GM12878 (cell line): ENCODE data around the gene PLSCR3.

Experiments
- CBX3 ChIP-seq: fragments of 200-600 bp; sonication (generic); IDR thresholded peaks from 2 replicates; pipeline ENCODE4 v1.6.1; 2016; ENCODE audit warnings: low read depth, borderline replicate concordance
- CHD2 ChIP-seq: IDR thresholded peaks from 2 replicates; pipeline ENCODE4 v1.6.1; 2011; ENCODE audit warnings: low read depth, low read length, improper control_type of control experiment, borderline replicate concordance
- CTCF ChIP-seq, 3 experiments: IDR thresholded peaks in 2 of 3; conservative IDR thresholded peaks in 1 of 3; 2 replicates each; pipeline ENCODE4 v1.5.1; 2011; ENCODE audit warnings: low read depth in 3 of 3, low read length in 3 of 3, mild to moderate bottlenecking in 3 of 3, control low read depth in 2 of 3, moderate library complexity in 2 of 3, inconsistent platforms in 1 of 3, mixed read lengths in 1 of 3; ENCODE audit not compliant: control insufficient read depth in 2 of 3, insufficient read depth in 1 of 3; ENCODE audit errors: extremely low read depth in 1 of 3
- EP300 ChIP-seq, 2 experiments: fragments of 150-350 bp in 1 of 2; IDR thresholded peaks; 2 replicates each; pipeline ENCODE4 v1.6.1; 2011 to 2012; ENCODE audit warnings: low read depth in 2 of 2, low read length in 2 of 2, borderline replicate concordance in 1 of 2, improper control_type of control experiment in 1 of 2, inconsistent platforms in 1 of 2; ENCODE audit not compliant: control insufficient read depth in 1 of 2
- EZH2 ChIP-seq: IDR thresholded peaks from 2 replicates; pipeline ENCODE4 v1.6.1; 2012; ENCODE audit warnings: low read depth, mild to moderate bottlenecking, control low read depth, inconsistent platforms, low read length, borderline replicate concordance; ENCODE audit not compliant: control insufficient read depth
- GATAD2B ChIP-seq: fragments of 450-650 bp; conservative IDR thresholded peaks from 2 replicates; pipeline ENCODE4 v1.6.1; 2017; ENCODE audit warnings: low read depth, mild to moderate bottlenecking, moderate library complexity
- HDAC2 ChIP-seq: fragments of 200-600 bp; sonication (generic); IDR thresholded peaks from 2 replicates; pipeline ENCODE4 v1.6.1; 2017
- USF2 ChIP-seq: IDR thresholded peaks from 2 replicates; pipeline ENCODE4 v1.6.1; 2011; ENCODE audit warnings: low read depth, low read length, improper control_type of control experiment, borderline replicate concordance
- YY1 ChIP-seq: IDR thresholded peaks from 2 replicates; pipeline ENCODE4 v1.6.1; 2011; ENCODE audit warnings: low read depth, mild to moderate bottlenecking, low read length
- TF ChIP-seq, protein P1 (sequence below): IDR thresholded peaks from 2 replicates; pipeline ENCODE4 v1.6.1; 2012; ENCODE audit warnings: low read length, inconsistent platforms
- TF ChIP-seq, protein P2 (sequence below): fragments of 450-650 bp; IDR thresholded peaks from 2 replicates; pipeline ENCODE4 v1.6.1; 2017; ENCODE audit warnings: mild to moderate bottlenecking, moderate library complexity

- TF ChIP-seq GATAD2B (no peak), CTCF (IDR thresholded peaks at IDR 0.05 in 2 of 3, conservative IDR thresholded peaks at IDR 0.05 in 1 of 3; ENCODE audit: control insufficient read depth in 2 of 3, extremely low read depth in 1 of 3, insufficient read depth in 1 of 3, low read depth in 3 of 3, low read length in 3 of 3) (no peak), YY1 (no peak), EP300 (IDR thresholded peaks at IDR 0.05; ENCODE audit: borderline replicate concordance in 1 of 2, control insufficient read depth in 1 of 2, low read depth in 2 of 2, low read length in 2 of 2) (no peak), EZH2 (no peak), CBX3 (no peak), CHD2 (no peak), HDAC2 (no peak), USF2 (no peak)
- TF ChIP-seq, protein P1, sequence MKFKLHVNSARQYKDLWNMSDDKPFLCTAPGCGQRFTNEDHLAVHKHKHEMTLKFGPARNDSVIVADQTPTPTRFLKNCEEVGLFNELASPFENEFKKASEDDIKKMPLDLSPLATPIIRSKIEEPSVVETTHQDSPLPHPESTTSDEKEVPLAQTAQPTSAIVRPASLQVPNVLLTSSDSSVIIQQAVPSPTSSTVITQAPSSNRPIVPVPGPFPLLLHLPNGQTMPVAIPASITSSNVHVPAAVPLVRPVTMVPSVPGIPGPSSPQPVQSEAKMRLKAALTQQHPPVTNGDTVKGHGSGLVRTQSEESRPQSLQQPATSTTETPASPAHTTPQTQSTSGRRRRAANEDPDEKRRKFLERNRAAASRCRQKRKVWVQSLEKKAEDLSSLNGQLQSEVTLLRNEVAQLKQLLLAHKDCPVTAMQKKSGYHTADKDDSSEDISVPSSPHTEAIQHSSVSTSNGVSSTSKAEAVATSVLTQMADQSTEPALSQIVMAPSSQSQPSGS: no peak
- TF ChIP-seq, protein P2, sequence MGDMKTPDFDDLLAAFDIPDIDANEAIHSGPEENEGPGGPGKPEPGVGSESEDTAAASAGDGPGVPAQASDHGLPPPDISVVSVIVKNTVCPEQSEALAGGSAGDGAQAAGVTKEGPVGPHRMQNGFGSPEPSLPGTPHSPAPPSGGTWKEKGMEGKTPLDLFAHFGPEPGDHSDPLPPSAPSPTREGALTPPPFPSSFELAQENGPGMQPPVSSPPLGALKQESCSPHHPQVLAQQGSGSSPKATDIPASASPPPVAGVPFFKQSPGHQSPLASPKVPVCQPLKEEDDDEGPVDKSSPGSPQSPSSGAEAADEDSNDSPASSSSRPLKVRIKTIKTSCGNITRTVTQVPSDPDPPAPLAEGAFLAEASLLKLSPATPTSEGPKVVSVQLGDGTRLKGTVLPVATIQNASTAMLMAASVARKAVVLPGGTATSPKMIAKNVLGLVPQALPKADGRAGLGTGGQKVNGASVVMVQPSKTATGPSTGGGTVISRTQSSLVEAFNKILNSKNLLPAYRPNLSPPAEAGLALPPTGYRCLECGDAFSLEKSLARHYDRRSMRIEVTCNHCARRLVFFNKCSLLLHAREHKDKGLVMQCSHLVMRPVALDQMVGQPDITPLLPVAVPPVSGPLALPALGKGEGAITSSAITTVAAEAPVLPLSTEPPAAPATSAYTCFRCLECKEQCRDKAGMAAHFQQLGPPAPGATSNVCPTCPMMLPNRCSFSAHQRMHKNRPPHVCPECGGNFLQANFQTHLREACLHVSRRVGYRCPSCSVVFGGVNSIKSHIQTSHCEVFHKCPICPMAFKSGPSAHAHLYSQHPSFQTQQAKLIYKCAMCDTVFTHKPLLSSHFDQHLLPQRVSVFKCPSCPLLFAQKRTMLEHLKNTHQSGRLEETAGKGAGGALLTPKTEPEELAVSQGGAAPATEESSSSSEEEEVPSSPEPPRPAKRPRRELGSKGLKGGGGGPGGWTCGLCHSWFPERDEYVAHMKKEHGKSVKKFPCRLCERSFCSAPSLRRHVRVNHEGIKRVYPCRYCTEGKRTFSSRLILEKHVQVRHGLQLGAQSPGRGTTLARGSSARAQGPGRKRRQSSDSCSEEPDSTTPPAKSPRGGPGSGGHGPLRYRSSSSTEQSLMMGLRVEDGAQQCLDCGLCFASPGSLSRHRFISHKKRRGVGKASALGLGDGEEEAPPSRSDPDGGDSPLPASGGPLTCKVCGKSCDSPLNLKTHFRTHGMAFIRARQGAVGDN: no peak
Observed at GRCh38 chr17:7380855-7381683, 13.3 kb downstream of the PLSCR3 start, which contains the start of gene TNK1.
